Naive thymus-derived CD8-positive, alpha-beta T cell (primary cell): ENCODE measurements around the gene ZFHX3. TPM values are rescaled to one million over a fixed set of nuclear protein-coding genes. Genes with fewer than 3 reads are reported as not detected.

Experiments
- ATAC-seq, 2 donors: fragments of 150-1000 bp; cut with Tn5 transposase in 1 of 2; sonication (Bioruptor Pico), chemical (Tn5 transposase) in 1 of 2; 1 replicate in 1 of 2; 2 replicates in 1 of 2; pipeline ENCODE4 v1.10.0; 2021; ENCODE audit warnings: mild to moderate bottlenecking in 2 of 2, moderate library complexity in 2 of 2
- POLR2A ChIA-PET: fragments of 350-600 bp; sonication (Branson Sonifier 250); formaldehyde crosslinking; loops from one replicate; lab custom pipeline; 2021; ENCODE audit warnings: antibody characterized with exemption; lab: Charles Lee
- DNase-seq, 10 donors: peaks; one replicate each; pipeline versions ENCODE4 v3.0.0 to v3.0.0-alpha.2; 2020 to 2022
- H3K27ac Mint-ChIP-seq, 10 donors: one replicate each; pipeline ENCODE4 v1.8.0; 2020 to 2022; ENCODE audit warnings: mild to moderate bottlenecking in 10 of 10, mixed read lengths in 10 of 10, moderate library complexity in 4 of 10, inconsistent platforms in 1 of 10
- H3K27me3 Mint-ChIP-seq, 5 donors: one replicate each; pipeline ENCODE4 v1.8.0; 2021 to 2022; ENCODE audit warnings: mixed read lengths in 5 of 5
- H3K36me3 Mint-ChIP-seq, 3 donors: one replicate each; pipeline ENCODE4 v1.8.0; 2020 to 2022; ENCODE audit warnings: mixed read lengths in 3 of 3, mild to moderate bottlenecking in 2 of 3, inconsistent platforms in 1 of 3
- H3K4me1 Mint-ChIP-seq, 4 donors: one replicate each; pipeline ENCODE4 v1.8.0; 2021 to 2022; ENCODE audit warnings: mixed read lengths in 4 of 4
- H3K4me3 Mint-ChIP-seq, 10 donors: one replicate each; pipeline ENCODE4 v1.8.0; 2020 to 2022; ENCODE audit warnings: mild to moderate bottlenecking in 10 of 10, mixed read lengths in 10 of 10, moderate library complexity in 6 of 10, inconsistent platforms in 1 of 10
- H3K9me3 Mint-ChIP-seq, 9 donors: one replicate each; pipeline ENCODE4 v1.8.0; 2020 to 2022; ENCODE audit warnings: mixed read lengths in 9 of 9, mild to moderate bottlenecking in 3 of 9, inconsistent platforms in 1 of 9, moderate library complexity in 1 of 9
- polyA plus RNA-seq, 3 donors: library from polyadenylated mRNA; unstranded; fragments of 300-500 nt; fragmentation: Illumina TruSeq; gene quantifications; one replicate each; pipeline ENCODE4 v1.2.3, GENCODE V29; 2021
- total RNA-seq, 8 experiments: library from RNA in 2 of 8; stranded (reverse) in 2 of 8; gene quantifications; one replicate each; pipeline ENCODE4 v1.2.3 and lab custom pipeline; 2021 to 2026

The ZFHX3 gene
- total and polyA plus RNA-seq, 5 experiments from 2014 or later: 0.05 to 0.38 (median 0.34) TPM; not detected in 2

DNA sequence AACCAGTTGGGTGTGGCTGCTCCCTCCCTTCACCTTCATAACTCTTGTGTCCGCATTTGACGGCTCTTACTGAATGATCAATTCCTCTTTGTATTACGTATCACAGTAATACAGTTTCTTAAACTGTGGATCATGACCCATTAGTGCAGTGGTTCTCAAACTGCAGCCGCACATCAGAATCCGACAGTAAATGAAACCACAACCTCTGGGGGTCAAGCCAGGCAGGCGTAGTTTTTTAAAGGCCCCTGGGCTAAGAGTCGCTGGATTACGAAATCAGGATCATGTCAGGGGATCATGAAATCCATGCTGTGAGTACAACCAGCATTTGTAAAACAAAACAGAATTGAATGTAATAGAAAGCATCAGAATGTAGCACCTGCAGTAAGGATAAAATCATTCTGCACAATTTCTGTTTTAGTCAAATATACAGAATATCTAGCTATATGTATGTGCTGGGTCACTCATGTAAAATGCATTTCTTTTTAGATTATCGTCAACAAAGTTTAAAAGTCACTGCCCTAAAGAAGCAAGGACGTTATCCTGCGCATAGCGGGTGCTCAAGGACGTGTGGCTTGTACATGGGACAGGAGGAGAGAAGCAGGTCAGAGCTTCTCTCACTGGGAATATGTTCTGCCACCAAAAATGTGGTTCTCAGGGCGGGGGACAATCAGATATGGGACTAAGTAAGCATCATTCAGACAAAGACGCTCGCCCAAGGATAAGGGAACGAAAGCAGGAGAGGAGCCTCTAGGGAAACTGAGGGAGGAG is 113.1 kb downstream of the ZFHX3 start:
- no peak for DNase-seq
- ATAC-seq: no peak
- POLR2A ChIA-PET: no interaction called here
- Mint-ChIP-seq H3K27ac (no peak overlapping the region), H3K36me3 (no peaks in the 10 kb centered on the region), H3K4me3 (no peak overlapping the region), H3K4me1 (peaks cover 0 to 28% (median 0%) of the 10 kb centered on the region in 4 donors), H3K9me3 (peaks cover 0 to 2% (median 0%) of the 10 kb centered on the region in 9 donors), H3K27me3 (peaks cover 0 to 19% (median 4%) of the 10 kb centered on the region in 5 donors)

DNA sequence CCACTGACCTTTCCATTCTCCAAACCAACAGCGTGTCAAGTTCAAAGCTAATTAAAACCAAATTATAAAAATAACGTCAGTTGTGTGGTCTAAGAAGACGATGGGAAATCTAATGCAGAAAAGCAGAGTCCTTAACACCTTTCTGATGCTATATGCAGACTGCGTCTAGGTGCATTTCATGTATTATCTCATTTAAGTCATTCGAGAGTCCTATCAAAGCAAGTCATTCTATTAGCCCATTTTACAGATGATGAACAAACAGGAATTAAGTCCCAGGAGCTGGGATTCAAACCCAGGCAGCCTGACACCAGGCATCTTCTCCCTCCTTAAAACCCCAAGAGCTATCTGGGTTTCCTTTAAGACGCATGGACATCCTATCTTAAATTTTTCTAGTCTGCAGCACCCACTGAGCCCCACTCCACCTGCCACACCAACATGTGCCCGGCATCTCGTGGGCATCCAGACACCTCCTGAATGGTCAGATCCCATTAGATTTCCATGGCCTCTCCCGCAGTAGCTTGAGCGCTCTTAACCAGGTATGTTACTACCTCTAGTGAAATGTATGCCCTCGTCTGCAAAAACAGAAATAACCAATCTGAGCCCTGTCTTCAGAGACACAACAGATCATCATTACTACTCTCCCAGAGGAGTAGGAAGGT is 115.1 kb downstream of the ZFHX3 start:
- H3K4me3 Mint-ChIP-seq: no peak overlapping the region
- ATAC-seq (no peak), DNase-seq (no peak)
- H3K27me3 Mint-ChIP-seq: peaks cover 0 to 19% (median 4%) of the 10 kb centered on the region in 5 donors
- H3K36me3 Mint-ChIP-seq: peaks cover 0 to 2% (median 0%) of the 10 kb centered on the region in 3 donors
- H3K9me3 Mint-ChIP-seq: peaks cover 0 to 2% (median 0%) of the 10 kb centered on the region in 9 donors
- H3K4me1 Mint-ChIP-seq: peaks cover 0 to 28% (median 0%) of the 10 kb centered on the region in 4 donors
- POLR2A ChIA-PET: interaction anchor here (0.6 kb wide), 1 partner anchor 212 kb away, joined by 3 read pairs; no protein-coding TSS in a partner anchor
- peak overlapping the region in 1 of 10 donors; percentile 54 for H3K27ac Mint-ChIP-seq

DNA sequence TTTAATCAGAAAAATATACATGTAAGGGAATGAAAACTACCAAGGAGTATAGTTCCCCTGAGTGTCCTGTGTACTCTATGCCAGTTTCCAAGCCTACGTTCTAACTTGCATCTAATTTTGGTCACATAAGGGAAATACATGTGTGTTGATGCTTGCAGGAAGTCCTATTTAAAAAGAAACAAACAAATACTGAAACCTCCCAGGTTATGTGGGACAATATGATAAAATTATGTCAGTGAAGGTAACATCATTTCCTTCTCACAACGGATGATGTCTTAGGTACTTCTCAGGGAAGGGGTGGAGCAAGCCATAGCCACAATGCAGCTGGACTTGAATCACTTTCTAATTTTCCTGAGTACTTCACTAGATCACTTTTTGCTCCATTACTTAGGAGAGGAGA is 115.9 kb downstream of the ZFHX3 start:
- DNase-seq (peak in 1 of 10 donors; percentile 14), ATAC-seq (peak in 1 of 2 donors; percentile 18)
- Mint-ChIP-seq H3K4me3 (peak overlapping the region in 1 of 10 donors; percentile 37), H3K27me3 (peaks cover 0 to 19% (median 4%) of the 10 kb centered on the region in 5 donors), H3K27ac (peak overlapping the region in 2 of 10 donors; percentile 1 to 58), H3K36me3 (peaks cover 0 to 2% (median 0%) of the 10 kb centered on the region in 3 donors), H3K4me1 (peaks cover 0 to 28% (median 0%) of the 10 kb centered on the region in 4 donors), H3K9me3 (peaks cover 0 to 2% (median 0%) of the 10 kb centered on the region in 9 donors)
- POLR2A ChIA-PET: no interaction called here

DNA sequence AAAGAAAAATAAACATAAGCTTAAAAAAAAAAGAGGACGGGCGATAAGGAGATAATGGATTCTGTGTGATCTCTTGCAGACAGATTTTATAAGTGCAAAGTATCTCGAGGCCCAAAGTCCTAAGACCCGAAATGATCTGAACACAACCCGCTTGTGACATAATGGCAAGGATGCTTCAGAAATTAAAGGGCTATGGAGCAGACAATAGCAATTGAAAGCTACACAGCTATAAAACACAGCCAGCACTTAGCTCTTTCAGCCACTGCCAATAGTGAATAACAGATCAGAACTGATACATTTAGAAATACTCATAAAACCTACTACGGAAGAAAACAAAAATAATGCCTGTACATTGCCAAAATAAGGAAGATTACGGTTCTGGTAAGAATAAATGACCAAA is 117.5 kb downstream of the ZFHX3 start:
- Mint-ChIP-seq H3K27ac (no peak overlapping the region), H3K27me3 (peaks cover 0 to 3% (median 0%) of the 10 kb centered on the region in 5 donors), H3K4me3 (no peak overlapping the region), H3K9me3 (no peaks in the 10 kb centered on the region), H3K4me1 (peaks cover 0 to 28% (median 0%) of the 10 kb centered on the region in 4 donors), H3K36me3 (peaks cover 0 to 2% (median 0%) of the 10 kb centered on the region in 3 donors)
- ATAC-seq: no peak
- DNase-seq: no peak
- POLR2A ChIA-PET: no interaction called here

DNA sequence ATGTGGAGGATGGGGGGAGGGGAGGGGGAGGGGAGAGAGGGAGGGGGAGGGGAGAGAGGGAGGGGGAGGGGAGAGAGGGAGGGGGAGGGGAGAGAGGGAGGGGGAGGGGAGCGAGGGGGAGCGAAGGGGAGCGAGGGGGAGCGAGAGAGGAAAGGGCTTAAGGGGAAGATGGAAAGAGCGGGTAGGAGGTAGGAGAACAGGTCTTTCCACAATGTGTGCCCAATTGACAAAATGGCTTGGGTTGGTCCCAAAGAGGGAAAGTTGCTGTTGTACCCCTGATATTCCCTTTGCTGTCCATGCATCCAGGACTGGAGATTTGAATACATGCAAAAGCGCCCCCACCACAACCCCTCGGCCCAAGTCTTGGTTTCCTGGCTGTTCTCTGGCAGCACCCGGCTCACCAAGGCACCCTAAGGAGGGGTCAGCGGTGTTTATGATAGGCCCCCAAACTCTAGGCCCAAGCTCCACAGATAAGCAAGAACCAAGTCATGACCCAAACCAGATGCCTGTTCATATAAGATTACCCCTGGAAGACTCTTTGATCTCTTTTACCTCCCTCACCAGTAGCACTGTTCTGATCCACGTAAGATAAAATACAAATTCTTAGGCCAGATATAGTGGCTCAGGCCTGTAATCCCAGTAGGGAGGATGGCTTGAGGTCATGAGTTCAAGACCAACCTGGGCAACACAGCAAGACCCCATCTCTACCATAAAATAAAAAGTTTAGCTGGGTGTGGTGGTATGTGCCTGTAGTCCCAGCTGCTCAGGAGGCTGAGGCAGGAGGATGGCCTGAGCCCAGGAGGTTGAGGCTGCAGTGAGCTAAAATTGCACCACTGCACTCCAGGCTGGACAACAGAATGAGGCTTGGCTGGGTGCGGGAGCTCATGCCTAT is 119.6 kb downstream of the ZFHX3 start:
- Mint-ChIP-seq H3K36me3 (peaks cover 0 to 2% (median 0%) of the 10 kb centered on the region in 3 donors), H3K9me3 (no peaks in the 10 kb centered on the region), H3K27ac (peak overlapping the region in 1 of 10 donors; percentile 11), H3K27me3 (peaks cover 0 to 3% (median 0%) of the 10 kb centered on the region in 5 donors), H3K4me1 (peaks cover 0 to 26% (median 0%) of the 10 kb centered on the region in 4 donors), H3K4me3 (no peak overlapping the region)
- DNase-seq (no peak), ATAC-seq (no peak)
- POLR2A ChIA-PET: no interaction called here

DNA sequence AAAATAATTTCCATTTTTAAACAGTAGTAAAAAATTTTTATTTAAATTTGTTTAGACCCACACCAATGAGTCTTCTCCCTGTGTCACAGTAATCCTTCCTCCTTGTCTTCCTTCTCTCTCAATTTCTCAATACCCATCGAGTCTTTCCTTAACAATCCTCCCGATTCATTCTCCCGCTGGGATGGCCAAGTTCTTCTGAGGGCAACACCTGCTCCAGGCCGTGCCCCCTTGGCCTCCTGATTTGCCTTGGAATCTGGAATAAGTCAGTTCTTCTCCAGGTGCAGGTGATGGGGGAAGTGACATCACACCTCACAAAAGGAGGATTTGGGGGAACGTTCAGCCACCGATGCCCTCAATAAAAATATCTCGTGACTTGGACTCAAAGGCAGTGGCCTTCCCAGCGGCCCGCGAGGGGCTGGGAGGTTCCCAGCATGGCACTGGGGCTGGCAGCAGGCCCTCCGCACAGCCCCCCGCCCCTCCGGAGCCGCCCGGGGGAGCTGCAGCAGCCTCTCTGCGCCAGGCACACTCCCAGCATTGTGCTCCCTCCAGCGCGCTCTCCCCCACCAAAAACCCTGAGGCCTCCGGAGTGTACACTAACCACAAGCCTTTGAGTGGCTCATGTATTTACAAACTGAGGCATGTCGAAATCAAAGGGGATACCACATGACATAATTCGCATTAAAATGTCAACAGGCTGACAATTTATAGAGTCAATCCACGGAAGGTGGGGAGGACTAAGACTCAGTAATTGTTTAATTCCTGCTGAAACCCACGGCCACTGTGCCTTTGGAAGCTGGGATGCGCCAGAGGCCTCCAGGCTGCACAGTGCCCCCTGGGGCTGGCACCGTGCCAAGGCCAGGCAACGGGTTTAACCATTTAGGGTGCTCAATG is 120.5 kb downstream of the ZFHX3 start:
- Mint-ChIP-seq H3K27ac (peak overlapping the region in 2 of 10 donors; percentile 27 to 58), H3K4me3 (no peak overlapping the region), H3K9me3 (no peaks in the 10 kb centered on the region), H3K27me3 (no peaks in the 10 kb centered on the region), H3K36me3 (peaks cover 0 to 2% (median 0%) of the 10 kb centered on the region in 3 donors), H3K4me1 (peaks cover 0 to 19% (median 0%) of the 10 kb centered on the region in 4 donors)
- POLR2A ChIA-PET: no interaction called here
- DNase-seq (no peak), ATAC-seq (no peak)

DNA sequence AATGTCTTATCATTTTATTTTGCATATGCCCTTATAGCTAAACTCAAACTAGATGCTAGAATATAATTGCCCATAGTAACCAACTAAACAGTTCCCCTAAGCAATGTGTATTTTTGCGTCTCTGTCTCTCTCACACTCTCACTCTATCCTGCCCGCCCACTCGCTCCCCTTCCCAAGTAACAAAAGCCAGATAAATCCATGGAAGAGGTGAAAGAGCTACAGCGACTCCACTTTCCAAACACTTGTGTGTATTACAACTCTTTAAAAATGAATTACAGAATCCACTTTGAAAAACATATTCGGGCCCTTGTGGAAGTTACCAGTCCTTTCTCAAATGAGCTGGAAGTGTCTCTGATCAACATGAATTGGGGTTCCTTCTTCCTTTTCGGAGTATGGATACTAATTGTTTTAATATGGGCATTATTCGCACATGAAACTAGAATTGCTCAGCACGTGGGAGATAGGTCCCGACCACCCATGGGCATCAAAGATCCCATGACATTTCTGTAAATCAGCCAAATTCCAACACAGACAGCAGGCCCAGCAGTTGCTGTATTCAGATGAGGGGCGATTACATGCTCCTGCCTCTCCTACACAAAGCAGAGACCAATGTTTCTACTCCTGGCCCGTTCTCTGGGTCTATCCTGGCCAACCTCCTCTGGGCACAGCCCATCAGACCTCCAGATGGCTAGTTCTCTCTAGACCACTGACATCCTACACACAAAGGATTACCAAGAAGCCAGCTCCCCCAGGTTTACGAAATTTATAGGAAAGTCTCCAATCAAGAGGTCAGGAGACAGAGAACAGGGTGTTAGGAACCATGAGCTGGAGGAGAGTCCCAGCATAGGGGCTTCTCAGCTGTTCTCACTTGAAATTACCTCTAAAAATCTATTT is 121.5 kb downstream of the ZFHX3 start:
- Mint-ChIP-seq H3K27me3 (peaks cover 0 to under 1% (median 0%) of the 10 kb centered on the region in 5 donors), H3K4me1 (peaks cover under 1 to 17% (median 2%) of the 10 kb centered on the region in 4 donors), H3K27ac (no peak overlapping the region), H3K9me3 (no peaks in the 10 kb centered on the region), H3K36me3 (peaks cover 0 to 2% (median 0%) of the 10 kb centered on the region in 3 donors), H3K4me3 (no peak overlapping the region)
- ATAC-seq (no peak), DNase-seq (no peak)
- POLR2A ChIA-PET: no interaction called here

DNA sequence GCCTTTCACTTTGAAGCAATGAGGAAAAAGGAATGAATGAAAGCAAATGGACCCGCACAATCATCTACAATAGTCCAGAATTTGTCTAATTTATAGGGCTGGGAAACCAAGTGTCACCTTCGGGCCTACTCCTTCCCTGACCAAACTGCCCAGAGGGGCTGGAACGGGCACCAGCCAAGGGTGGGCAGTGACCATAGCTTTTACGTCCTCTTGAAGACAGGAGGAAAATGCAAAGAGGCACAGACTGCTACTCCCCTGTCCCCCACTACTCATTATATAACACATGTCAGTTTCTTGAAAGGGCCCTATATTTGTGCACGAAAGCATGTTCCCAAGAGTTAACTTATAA is 122.3 kb downstream of the ZFHX3 start:
- H3K9me3 Mint-ChIP-seq: no peaks in the 10 kb centered on the region
- H3K4me1 Mint-ChIP-seq: peaks cover 6 to 23% (median 7%) of the 10 kb centered on the region in 4 donors
- H3K36me3 Mint-ChIP-seq: peaks cover 0 to 2% (median 0%) of the 10 kb centered on the region in 3 donors
- ATAC-seq (no peak), DNase-seq (no peak)
- H3K27me3 Mint-ChIP-seq: peaks cover 0 to 5% (median 0%) of the 10 kb centered on the region in 5 donors
- H3K27ac Mint-ChIP-seq: peak overlapping the region in 1 of 10 donors; percentile 43
- POLR2A ChIA-PET: no interaction called here
- H3K4me3 Mint-ChIP-seq: no peak overlapping the region

DNA sequence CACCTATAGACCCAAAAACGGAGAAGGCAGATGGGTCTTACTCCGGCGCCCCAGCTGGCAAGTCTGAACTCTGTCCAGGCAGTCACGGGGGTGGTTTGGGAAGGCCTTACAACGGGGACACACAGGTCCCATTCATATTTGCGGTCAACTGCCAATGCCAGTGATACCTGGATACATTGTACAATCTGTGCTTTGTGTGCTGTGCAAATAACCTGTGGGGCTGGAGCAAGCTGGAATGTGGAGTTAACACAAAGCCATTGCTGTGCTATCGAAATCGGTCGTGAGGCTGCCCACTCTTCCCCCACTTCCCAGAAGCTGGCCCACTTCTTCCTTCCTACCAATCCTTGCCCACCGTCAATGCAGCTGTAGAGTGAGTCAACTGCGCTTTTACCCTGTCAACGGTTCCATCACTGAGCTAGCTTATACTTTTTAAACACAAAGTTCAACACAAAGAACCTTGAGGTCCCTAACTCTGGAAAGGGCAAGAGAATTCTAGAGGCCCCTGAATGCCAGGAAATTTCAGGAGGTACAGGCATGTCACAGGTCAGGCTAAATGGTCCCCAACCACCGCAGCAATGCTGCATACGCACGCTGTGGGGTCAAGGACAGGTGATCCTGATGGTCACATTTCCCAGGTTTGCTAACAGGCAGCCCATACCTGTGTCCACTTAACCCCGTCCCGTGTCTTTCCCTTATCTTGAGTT is 122.8 kb downstream of the ZFHX3 start:
- peaks cover 0 to 5% (median 0%) of the 10 kb centered on the region in 5 donors for H3K27me3 Mint-ChIP-seq
- no peaks in the 10 kb centered on the region for H3K9me3 Mint-ChIP-seq
- H3K27ac Mint-ChIP-seq: no peak overlapping the region
- DNase-seq (no peak), ATAC-seq (no peak)
- POLR2A ChIA-PET: no interaction called here
- peaks cover 6 to 25% (median 7%) of the 10 kb centered on the region in 4 donors for H3K4me1 Mint-ChIP-seq
- peaks cover 0 to 2% (median 0%) of the 10 kb centered on the region in 3 donors for H3K36me3 Mint-ChIP-seq
- no peak overlapping the region for H3K4me3 Mint-ChIP-seq

DNA sequence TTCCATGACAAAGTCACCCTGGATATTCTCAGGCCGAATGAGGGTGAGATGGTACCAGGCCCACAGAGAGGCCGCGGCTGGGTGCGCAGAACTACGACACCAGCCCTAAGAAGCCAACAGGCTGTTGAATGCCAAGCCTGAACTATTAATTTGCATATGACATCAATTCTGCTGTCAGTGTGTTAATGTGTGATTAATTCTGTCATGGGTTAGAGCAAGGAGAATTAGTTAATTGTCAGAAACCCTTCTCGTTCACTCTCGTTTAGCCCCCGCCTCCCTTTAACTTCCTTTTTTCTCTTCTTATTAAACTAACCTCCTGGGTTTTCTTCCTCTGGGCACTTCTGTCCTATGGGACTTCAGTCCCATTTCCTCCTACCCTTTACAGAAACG is 123.4 kb downstream of the ZFHX3 start:
- Mint-ChIP-seq H3K4me1 (peaks cover 6 to 27% (median 7%) of the 10 kb centered on the region in 4 donors), H3K27ac (peak overlapping the region in 1 of 10 donors; percentile 38), H3K36me3 (peaks cover 0 to 2% (median 0%) of the 10 kb centered on the region in 3 donors), H3K4me3 (no peak overlapping the region), H3K9me3 (no peaks in the 10 kb centered on the region), H3K27me3 (peaks cover 0 to 5% (median 0%) of the 10 kb centered on the region in 5 donors)
- ATAC-seq (no peak), DNase-seq (no peak)
- POLR2A ChIA-PET: no interaction called here
